SK-N-SH treated with all-trans-retinoic acid at 6 μM for 48 hours (cell line): ENCODE results near the gene NDUFS3.
A peak's percentile ranks its signal among the peaks of the same experiment; 100 is the strongest.
"Not testable (repeated sequence)": the region's sequence is repeated elsewhere in the genome, so short reads cannot be mapped to it uniquely, and the experiment has no call there.

Experiments
- ATAC-seq: fragments of 200-7000 bp; cut with Tn5 transposase; 3 replicates; pipeline ENCODE4 v1.9.1; 2020; ENCODE audit warnings: mild to moderate bottlenecking, moderate library complexity
- ARNTL ChIP-seq: fragments of 450-650 bp; formaldehyde crosslinking; IDR thresholded peaks from 2 replicates; pipeline ENCODE4 v1.5.0; 2020; ENCODE audit warnings: low read depth, mild to moderate bottlenecking, moderate library complexity, borderline replicate concordance
- CREB5 ChIP-seq: fragments of 250-450 bp; sonication (Bioruptor Pico); IDR thresholded peaks from 2 replicates; pipeline ENCODE4 v1.5.1; 2020; ENCODE audit warnings: low read depth, mild to moderate bottlenecking, moderate library complexity
- CSDC2 ChIP-seq: fragments of 250-450 bp; sonication (Bioruptor Pico); IDR thresholded peaks from 2 replicates; pipeline ENCODE4 v1.5.0; 2020; ENCODE audit warnings: mild to moderate bottlenecking, moderate library complexity
- CSRNP3 ChIP-seq: fragments of 250-450 bp; sonication (Bioruptor Pico); IDR thresholded peaks from 2 replicates; pipeline ENCODE4 v1.5.1; 2021; ENCODE audit warnings: mild to moderate bottlenecking, moderate library complexity
- ESRRG ChIP-seq: fragments of 250-450 bp; sonication (Bioruptor Pico); IDR thresholded peaks from 2 replicates; pipeline ENCODE4 v1.6.1; 2021; ENCODE audit warnings: mild to moderate bottlenecking
- GLIS3 ChIP-seq: fragments of 250-450 bp; sonication (Bioruptor Pico); IDR thresholded peaks from 2 replicates; pipeline ENCODE4 v1.5.0; 2020; ENCODE audit warnings: mild to moderate bottlenecking, moderate library complexity
- OSR1 ChIP-seq: fragments of 250-450 bp; sonication (Bioruptor Pico); IDR thresholded peaks from 2 replicates; pipeline ENCODE4 v1.8.0; 2022; ENCODE audit warnings: moderate library complexity, mild to moderate bottlenecking, inconsistent platforms
- PATZ1 ChIP-seq: fragments of 250-450 bp; sonication (Bioruptor Pico); IDR thresholded peaks from 2 replicates; pipeline ENCODE4 v1.8.0; 2020; ENCODE audit warnings: mild to moderate bottlenecking, moderate library complexity, borderline replicate concordance
- PPARA ChIP-seq: fragments of 250-450 bp; sonication (Bioruptor Pico); IDR thresholded peaks from 2 replicates; pipeline ENCODE4 v1.5.0; 2020; ENCODE audit warnings: mild to moderate bottlenecking, borderline replicate concordance
- TSHZ2 ChIP-seq: fragments of 250-450 bp; sonication (Bioruptor Pico); IDR thresholded peaks from 2 replicates; pipeline ENCODE4 v1.5.0; 2020; ENCODE audit warnings: mild to moderate bottlenecking, moderate library complexity
- ZFP30 ChIP-seq: fragments of 450-650 bp; formaldehyde crosslinking; IDR thresholded peaks from 2 replicates; pipeline ENCODE4 v1.5.0; 2022; ENCODE audit warnings: mild to moderate bottlenecking, moderate library complexity

NDUFS3 gene

GRCh38 chr11:47552566-47553405, 26.1 kb upstream of the NDUFS3 start, which contains the start of gene CELF1 (continued):
- no peak for TF ChIP-seq TSHZ2
- TF ChIP-seq ZFP30 (CRISPR knock-in tag) = no peak
- no peak for TF ChIP-seq OSR1 (CRISPR knock-in tag)

GRCh38 chr11:47553406-47553743, 25.5 kb upstream of the NDUFS3 start:
- ATAC-seq = peak; percentile 67
- TF ChIP-seq CREB5 (CRISPR knock-in tag) (no peak), CSRNP3 (peak; percentile 10; the same call in 1 of the 2 replicates), PATZ1 (no peak), OSR1 (CRISPR knock-in tag) (no peak)

- ATAC-seq = not testable (repeated sequence)
Observed at GRCh38 chr11:47557004-47557403, 21.9 kb upstream of the NDUFS3 start.

- ATAC-seq = no peak
Observed at GRCh38 chr11:47558695-47559094, 20.2 kb upstream of the NDUFS3 start.

More at GRCh38 chr11:47558695-47559094, 20.2 kb upstream of the NDUFS3 start:
- no peak for TF ChIP-seq ARNTL (CRISPR knock-in tag)
- TF ChIP-seq GLIS3 (CRISPR knock-in tag) = no peak
- no peak for TF ChIP-seq CSDC2 (CRISPR knock-in tag)
- TF ChIP-seq PPARA (CRISPR knock-in tag) = no peak
- TF ChIP-seq TSHZ2 = no peak
- TF ChIP-seq PATZ1 = no peak
- no peak for TF ChIP-seq ESRRG
